Heart left ventricle (tissue), 16 donors: Measurements from ENCODE around the gene KLHL35. TPM values are rescaled to one million over a fixed set of nuclear protein-coding genes. Genes with fewer than 3 reads are reported as not detected.

ENCODE experiments used
- ATAC-seq, 4 donors: fragments of 200-7000 bp; cut with Tn5 transposase; one replicate each; pipeline ENCODE4 v1.9.1; 2020 to 2022; ENCODE audit warnings: moderate library complexity in 4 of 4, mild to moderate bottlenecking in 3 of 4, moderate number of reproducible peaks in 1 of 4
- DNase-seq, 5 donors: peaks; one replicate each; pipeline ENCODE4 v3.0.0-alpha.2; 2020
- H3K27ac ChIP-seq, 12 donors: fragments of 200-600 bp; sonication (generic) in 4 of 12; one replicate each; pipeline versions ENCODE4 v1.5.0 to v1.8.0; 2016 to 2022; ENCODE audit warnings: mild to moderate bottlenecking in 2 of 12
- H3K27me3 ChIP-seq, 9 donors: fragments of 200-600 bp; sonication (generic) in 2 of 9; one replicate each; pipeline versions ENCODE4 v1.5.1 to v1.8.0; 2016 to 2022; ENCODE audit warnings: mild to moderate bottlenecking in 3 of 9
- H3K36me3 ChIP-seq, 9 donors: fragments of 200-600 bp; sonication (generic) in 2 of 9; one replicate each; pipeline versions ENCODE4 v1.5.0 to v1.8.0; 2018 to 2022; ENCODE audit warnings: mild to moderate bottlenecking in 2 of 9
- H3K4me1 ChIP-seq, 12 donors: fragments of 200-600 bp; sonication (generic) in 4 of 12; one replicate each; pipeline versions ENCODE4 v1.5.0 to v1.8.0; 2016 to 2022; ENCODE audit warnings: mild to moderate bottlenecking in 3 of 12
- H3K4me3 ChIP-seq, 12 donors: fragments of 200-600 bp; sonication (generic) in 4 of 12; one replicate each; pipeline versions ENCODE4 v1.5.0 to v1.8.0; 2017 to 2022; ENCODE audit warnings: mild to moderate bottlenecking in 9 of 12, moderate library complexity in 4 of 12
- H3K9me3 ChIP-seq, 12 donors: fragments of 200-600 bp; sonication (generic) in 4 of 12; one replicate each; pipeline versions ENCODE4 v1.5.0 to v1.8.0; 2016 to 2022; ENCODE audit warnings: mild to moderate bottlenecking in 1 of 12
- CTCF ChIP-seq, 12 donors: fragments of 200-600 bp; sonication (generic) in 4 of 12; IDR thresholded peaks; one replicate each; pipeline versions ENCODE4 v1.5.0 to v1.8.0; 2018 to 2022; ENCODE audit warnings: antibody characterized with exemption in 12 of 12, mild to moderate bottlenecking in 5 of 12
- POLR2A ChIP-seq, 2 donors: fragments of 450-650 bp; IDR thresholded peaks; one replicate each; pipeline ENCODE4 v1.6.1; 2017; ENCODE audit warnings: antibody characterized with exemption in 2 of 2, mild to moderate bottlenecking in 2 of 2, moderate library complexity in 2 of 2
- WGBS, 4 donors: extraction: QIAGEN DNeasy Blood & Tissue Kit in 2 of 4; methylation state at CpG; one replicate each; pipeline versions ENCODE4 v1.1.5 to v1.1.7; 2013 to 2018; 5-methylcytosine and 5-hydroxymethylcytosine counted together
- intact Hi-C, 10 donors: fragments of 100-400 bp; cut with DNase I; formaldehyde crosslinking; loops; one replicate each; pipeline versions ENCODE4 v1.11.1 to v1.14.2; 2022
- polyA plus RNA-seq, 2 donors: library from polyadenylated mRNA; stranded (reverse); fragments of 200-250 nt; gene quantifications; one replicate each; pipeline ENCODE4 v1.2.3, GENCODE V29; 2013
- total RNA-seq, 9 donors: library from RNA; depleted of rRNA in 2 of 9; stranded (reverse); fragments of >200 nt in 2 of 9; fragmentation: NEBNext Ultra II Directional in 3 of 9; extraction: Animal tissue kit (Norgen Biotek cat#: 25700) in 3 of 9; gene quantifications; one replicate each; pipeline versions ENCODE4 v1.1.0 to v1.2.4, GENCODE V29; 2016 to 2023
- donor health status: ischemic (EF 13 %, LVEDD 7.1; RV severe dilation, severe dysfunction).
- donor health status: healthy with polysubstance abuse.
- donor health status: DM: no; HTN: yes; CAD: no.
- donor health status: DM: no; HTN: no; CAD: no.
- donor health status: ischemic (EF 25% LVEDD 6.9; RV normal size, moderate dysfunction).
- donor health status: ischemic (EF 25% LVEDD 5.7; RV mildly dilated, moderate dysfunction).
- donor health status: healthy.
- donor health status: DM: yes; HTN: yes; CAD: no.
- donor health status: ischemic (EF 35%, LVEDD 5.7; RV mildly dilated, moderate dysfunction).
- donor health status: nonischemic (EF 11% LVEDD 7.7; RV severe dilation, severe dysfunction).
- donor health status: DM: yes; HTN: yes; CAD: no.
- donor health status: PGD.
- donor health status: ischemic (EF 29% LVEDD 5.4; RV normal size, mild dysfunction).
- donor health status: nonischemic (EF 23%, LVEDD 6.1; RV moderate dilation, normal function).

The KLHL35 gene
- total and polyA plus RNA-seq, 11 donors: 0.11 to 1.1 (median 0.45) TPM; not detected in 1

GRCh38 chr11:75384438-75385080 lies 48.4 kb downstream of the KLHL35 start:
- Histone ChIP-seq H3K27ac (no peak overlapping the region), H3K4me1 (peaks cover 0 to 40% (median 6%) of the 10 kb centered on the region in 12 donors), H3K4me3 (no peak overlapping the region), H3K27me3 (peaks cover 0 to 4% (median 0%) of the 10 kb centered on the region in 9 donors), H3K9me3 (no peaks in the 10 kb centered on the region), H3K36me3 (no peaks in the 10 kb centered on the region)
- ATAC-seq: peak; percentile 69 to 86 (median 83)
- intact Hi-C loops: loop anchor here (1.0 to 5.0 kb wide), 7 partner anchors 56 to 148 kb away; no protein-coding TSS in a partner anchor
- peak; percentile 71 to 90 (median 79) for DNase-seq
- 24 to 25% (median 25%) methylated on average over 24 of the region's 24 CpGs for WGBS, 4 donors
- TF ChIP-seq CTCF (IDR thresholded peaks at IDR 0.05) (peak; percentile 95 to 100 (median 98)), POLR2A (IDR thresholded peaks at IDR 0.05) (no peak)

GRCh38 chr11:75383246-75383645 lies 49.8 kb downstream of the KLHL35 start:
- Histone ChIP-seq H3K27me3 (peaks cover 0 to 4% (median 0%) of the 10 kb centered on the region in 9 donors), H3K36me3 (no peaks in the 10 kb centered on the region), H3K9me3 (no peaks in the 10 kb centered on the region), H3K4me1 (peaks cover 0 to 31% (median 2%) of the 10 kb centered on the region in 12 donors), H3K27ac (peak overlapping the region in 1 of 12 donors; percentile 28), H3K4me3 (no peak overlapping the region)
- ATAC-seq (no peak), DNase-seq (no peak)
- intact Hi-C loops: loop anchor here in 3 of 10 donors (2.0 to 5.0 kb wide), 3 partner anchors 54 to 102 kb away; no protein-coding TSS in a partner anchor
- 84 to 96% (median 86%) methylated on average over 3 of the region's 3 CpGs for WGBS, 4 donors
- TF ChIP-seq CTCF (IDR thresholded peaks at IDR 0.05) (no peak), POLR2A (IDR thresholded peaks at IDR 0.05) (no peak)

GRCh38 chr11:75380716-75381420 lies 52.1 kb downstream of the KLHL35 start:
- DNase-seq (peak in 2 of 5 donors; percentile 27 to 45), ATAC-seq (peak in 3 of 4 donors; percentile 68 to 82 (median 75))
- H3K27ac ChIP-seq: peak overlapping the region in 1 of 12 donors; percentile 29

More at GRCh38 chr11:75380716-75381420, 52.1 kb downstream of the KLHL35 start:
- no peaks in the 10 kb centered on the region for H3K36me3 ChIP-seq
- intact Hi-C loops: loop anchor here in 2 of 10 donors (1.0 to 5.0 kb wide), 2 partner anchors 53 to 54 kb away; no protein-coding TSS in a partner anchor
- WGBS, 4 donors: 72 to 78% (median 75%) methylated on average over 7 of the region's 7 CpGs
- H3K9me3 ChIP-seq: no peaks in the 10 kb centered on the region
- no peak for TF ChIP-seq CTCF (IDR thresholded peaks at IDR 0.05)
- TF ChIP-seq POLR2A (IDR thresholded peaks at IDR 0.05): no peak
- H3K4me3 ChIP-seq: no peak overlapping the region
- peaks cover 0 to 29% (median 2%) of the 10 kb centered on the region in 12 donors for H3K4me1 ChIP-seq
- peaks cover 0 to 4% (median 0%) of the 10 kb centered on the region in 9 donors for H3K27me3 ChIP-seq
